NCI-H2171 (cell line): Measurements from ENCODE around the gene RNF114.
"Not testable (repeated sequence)": the region's sequence is repeated elsewhere in the genome, so short reads cannot be mapped to it uniquely, and the experiment has no call there.

ENCODE experiments used
- DNase-seq: peaks from one replicate; lab custom pipeline; 2025; lab: John Stamatoyannopoulos, UW

The RNF114 gene

GRCh38 chr20:49987015-49987867 is 51.0 kb downstream of the RNF114 start:
- DNase-seq = no peak

GRCh38 chr20:49987868-49988690 is 51.9 kb downstream of the RNF114 start:
- DNase-seq = no peak

- no peak for DNase-seq
Measured at GRCh38 chr20:49989234-49990065, 53.3 kb downstream of the RNF114 start.

GRCh38 chr20:49990271-49990720 is 54.1 kb downstream of the RNF114 start:
- DNase-seq = no peak

GRCh38 chr20:49993301-49993751 is 57.1 kb downstream of the RNF114 start:
- no peak for DNase-seq

- no peak for DNase-seq
Measured at GRCh38 chr20:49995586-49995985, 59.4 kb downstream of the RNF114 start.

GRCh38 chr20:49998478-49999188 is 62.4 kb downstream of the RNF114 start:
- not testable (repeated sequence) for DNase-seq

- DNase-seq = no peak
Measured at GRCh38 chr20:49999329-49999728, 63.1 kb downstream of the RNF114 start.

GRCh38 chr20:50000548-50001222 is 64.5 kb downstream of the RNF114 start:
- not testable (repeated sequence) for DNase-seq

- DNase-seq = no peak
Measured at GRCh38 chr20:50001784-50002311, 65.7 kb downstream of the RNF114 start.

- DNase-seq = no peak
Measured at GRCh38 chr20:50003253-50003656, 67.1 kb downstream of the RNF114 start.
